Activated CD8-positive, alpha-beta T cell treated with anti-CD3 and anti-CD28 coated beads for 36 hours (primary cell): ENCODE results near the gene KRTAP4-12. TPM values are rescaled to one million over a fixed set of nuclear protein-coding genes. Genes with fewer than 3 reads are reported as not detected.
"Not testable (repeated sequence)": the region's sequence is repeated elsewhere in the genome, so short reads cannot be mapped to it uniquely, and the experiment has no call there.

Experiments
- ATAC-seq: fragments of 200-7000 bp; cut with Tn5 transposase; one replicate; pipeline ENCODE4 v1.10.0; 2021; ENCODE audit warnings: mild to moderate bottlenecking, moderate library complexity
- CTCF ChIA-PET: fragments of 350-600 bp; sonication (Branson Sonifier 250); formaldehyde crosslinking; loops from one replicate; lab custom pipeline; 2021; ENCODE audit warnings: antibody characterized with exemption; lab: Charles Lee
- POLR2A ChIA-PET: fragments of 350-600 bp; sonication (Branson Sonifier 250); formaldehyde crosslinking; loops from one replicate; lab custom pipeline; 2021; ENCODE audit warnings: antibody characterized with exemption; lab: Charles Lee
- DNase-seq: peaks from one replicate; pipeline ENCODE4 v3.0.0-alpha.2; 2020
- H3K27ac Mint-ChIP-seq: one replicate; pipeline ENCODE4 v1.8.0; 2021; ENCODE audit warnings: mild to moderate bottlenecking, mixed read lengths
- H3K27me3 Mint-ChIP-seq: one replicate; pipeline ENCODE4 v1.8.0; 2021; ENCODE audit warnings: mixed read lengths
- H3K36me3 Mint-ChIP-seq: one replicate; pipeline ENCODE4 v1.8.0; 2021; ENCODE audit warnings: low read depth, mixed read lengths
- H3K4me1 Mint-ChIP-seq: one replicate; pipeline ENCODE4 v1.8.0; 2021; ENCODE audit warnings: low read depth, mixed read lengths
- H3K4me3 Mint-ChIP-seq: one replicate; pipeline ENCODE4 v1.8.0; 2021; ENCODE audit warnings: mild to moderate bottlenecking, moderate library complexity, mixed read lengths
- H3K9me3 Mint-ChIP-seq: one replicate; pipeline ENCODE4 v1.8.0; 2021; ENCODE audit warnings: mixed read lengths
- intact Hi-C: fragments of 100-400 bp; cut with micrococcal nuclease; formaldehyde crosslinking; loops from one replicate; pipeline ENCODE4 v1.10.0; 2022
- total RNA-seq, 2 experiments: library from RNA; stranded (reverse); gene quantifications; one replicate each; pipeline ENCODE4 v1.2.3, GENCODE V29; 2021
- TF ChIP-seq, protein P1 (sequence below): fragments of 200-600 bp; IDR thresholded peaks from one replicate; pipeline ENCODE4 v1.8.0; 2022; ENCODE audit warnings: antibody characterized with exemption, mild to moderate bottlenecking

Gene KRTAP4-12
- total RNA-seq, 2 experiments from 2014 or later = not detected

GRCh38 chr17:41133880-41134735, 10.1 kb upstream of the KRTAP4-12 start:
- POLR2A ChIA-PET = no interaction called here

GRCh38 chr17:41131979-41132378, 8.0 kb upstream of the KRTAP4-12 start:
- Mint-ChIP-seq H3K4me1 (peaks cover 32% of the 10 kb centered on the region), H3K27me3 (no peaks in the 10 kb centered on the region), H3K4me3 (no peak overlapping the region), H3K9me3 (peaks cover 4% of the 10 kb centered on the region), H3K36me3 (no peaks in the 10 kb centered on the region), H3K27ac (no peak overlapping the region)
- no peak for DNase-seq
- TF ChIP-seq, protein P1, sequence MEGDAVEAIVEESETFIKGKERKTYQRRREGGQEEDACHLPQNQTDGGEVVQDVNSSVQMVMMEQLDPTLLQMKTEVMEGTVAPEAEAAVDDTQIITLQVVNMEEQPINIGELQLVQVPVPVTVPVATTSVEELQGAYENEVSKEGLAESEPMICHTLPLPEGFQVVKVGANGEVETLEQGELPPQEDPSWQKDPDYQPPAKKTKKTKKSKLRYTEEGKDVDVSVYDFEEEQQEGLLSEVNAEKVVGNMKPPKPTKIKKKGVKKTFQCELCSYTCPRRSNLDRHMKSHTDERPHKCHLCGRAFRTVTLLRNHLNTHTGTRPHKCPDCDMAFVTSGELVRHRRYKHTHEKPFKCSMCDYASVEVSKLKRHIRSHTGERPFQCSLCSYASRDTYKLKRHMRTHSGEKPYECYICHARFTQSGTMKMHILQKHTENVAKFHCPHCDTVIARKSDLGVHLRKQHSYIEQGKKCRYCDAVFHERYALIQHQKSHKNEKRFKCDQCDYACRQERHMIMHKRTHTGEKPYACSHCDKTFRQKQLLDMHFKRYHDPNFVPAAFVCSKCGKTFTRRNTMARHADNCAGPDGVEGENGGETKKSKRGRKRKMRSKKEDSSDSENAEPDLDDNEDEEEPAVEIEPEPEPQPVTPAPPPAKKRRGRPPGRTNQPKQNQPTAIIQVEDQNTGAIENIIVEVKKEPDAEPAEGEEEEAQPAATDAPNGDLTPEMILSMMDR = no peak
- intact Hi-C loops = no loop called here
- ATAC-seq = no peak
- ChIA-PET CTCF (interaction anchor here (1.5 kb wide), 1 partner anchor 190 kb away, joined by 4 read pairs; no protein-coding TSS in a partner anchor), POLR2A (no interaction called here)

More at GRCh38 chr17:41133880-41134735, 10.1 kb upstream of the KRTAP4-12 start:
- Mint-ChIP-seq H3K4me3 (no peak overlapping the region), H3K36me3 (no peaks in the 10 kb centered on the region), H3K9me3 (peaks cover 8% of the 10 kb centered on the region), H3K27me3 (no peaks in the 10 kb centered on the region), H3K27ac (peak overlapping the region; percentile 51), H3K4me1 (peaks cover 32% of the 10 kb centered on the region)
- intact Hi-C loops = no loop called here
- TF ChIP-seq, protein P1 = no peak
- CTCF ChIA-PET = no interaction called here
- no peak for DNase-seq
- ATAC-seq = no peak

DNA sequence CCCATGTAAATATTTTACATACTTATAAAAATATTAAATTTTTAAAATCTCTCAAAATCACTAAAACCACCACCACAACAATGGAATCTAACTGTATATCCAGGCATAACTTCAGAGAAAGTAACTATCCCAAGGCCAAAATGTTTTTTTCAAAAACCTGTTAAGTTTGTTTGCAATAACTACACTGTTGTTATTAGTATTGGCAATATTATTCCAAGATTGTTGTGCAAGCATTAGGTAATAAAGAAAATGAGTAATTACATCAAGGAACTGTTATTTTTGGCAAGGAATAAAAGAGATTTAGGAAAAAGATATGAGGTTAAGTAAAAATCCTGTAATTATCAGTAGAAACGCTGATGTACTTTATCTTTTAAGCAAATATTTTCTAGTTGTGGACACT, 3.4 kb upstream of the KRTAP4-12 start:
- DNase-seq (no peak), ATAC-seq (no peak)
- ChIA-PET POLR2A (no interaction called here), CTCF (no interaction called here)
- Mint-ChIP-seq H3K4me3 (no peak overlapping the region), H3K27me3 (no peaks in the 10 kb centered on the region), H3K27ac (no peak overlapping the region), H3K4me1 (peaks cover 58% of the 10 kb centered on the region), H3K9me3 (peaks cover 9% of the 10 kb centered on the region), H3K36me3 (no peaks in the 10 kb centered on the region)
- intact Hi-C loops = no loop called here
- TF ChIP-seq, protein P1 = no peak

DNA sequence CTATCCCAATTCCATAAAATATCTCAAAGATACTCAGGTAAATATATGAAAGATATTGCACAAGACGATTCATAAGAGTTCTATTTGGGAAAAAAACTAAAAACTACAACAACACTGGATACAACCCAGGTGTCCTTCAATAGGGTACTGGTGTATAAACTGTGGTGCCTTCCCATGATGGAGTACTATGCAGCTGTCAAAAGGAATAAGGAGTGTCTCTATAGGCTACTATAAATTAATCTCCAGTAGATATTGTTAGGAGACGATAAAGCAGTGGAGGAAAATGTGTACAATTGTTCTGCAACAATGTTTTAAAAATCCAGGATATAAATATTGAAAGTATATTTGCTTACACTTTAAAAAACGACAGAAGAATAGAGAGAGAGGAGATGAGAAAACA, 2.4 kb upstream of the KRTAP4-12 start:
- Mint-ChIP-seq H3K9me3 (peaks cover 11% of the 10 kb centered on the region), H3K36me3 (no peaks in the 10 kb centered on the region), H3K4me3 (no peak overlapping the region), H3K27ac (no peak overlapping the region), H3K4me1 (peaks cover 50% of the 10 kb centered on the region), H3K27me3 (no peaks in the 10 kb centered on the region)
- TF ChIP-seq, protein P1 = no peak
- ATAC-seq (no peak), DNase-seq (no peak)
- CTCF ChIA-PET = no interaction called here
- intact Hi-C loops = no loop called here
- POLR2A ChIA-PET = no interaction called here

DNA sequence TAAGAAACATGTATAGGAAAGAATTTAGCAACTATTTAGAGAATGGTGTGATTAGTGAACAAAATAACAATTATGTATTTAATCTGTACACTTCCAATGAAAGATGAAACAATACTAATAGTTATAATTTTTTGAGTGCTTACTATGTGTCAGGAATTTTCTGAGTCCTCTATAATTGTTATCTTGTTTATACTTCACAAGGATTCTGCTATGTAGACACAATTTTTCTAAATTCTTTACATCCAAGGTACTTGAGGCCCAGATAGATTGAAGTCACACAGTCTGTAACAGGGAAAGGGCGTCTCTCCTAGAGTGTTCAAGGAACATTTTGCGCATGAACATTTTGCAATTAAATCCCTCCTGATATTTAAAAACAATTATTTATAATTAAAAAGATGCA, 1.1 kb upstream of the KRTAP4-12 start:
- no peak overlapping the region for H3K4me3 Mint-ChIP-seq
- H3K9me3 Mint-ChIP-seq = peaks cover 11% of the 10 kb centered on the region
- peaks cover 50% of the 10 kb centered on the region for H3K4me1 Mint-ChIP-seq
- POLR2A ChIA-PET = no interaction called here
- intact Hi-C loops = no loop called here
- H3K27me3 Mint-ChIP-seq = no peaks in the 10 kb centered on the region
- no peak for ATAC-seq
- DNase-seq = no peak
- no peaks in the 10 kb centered on the region for H3K36me3 Mint-ChIP-seq
- H3K27ac Mint-ChIP-seq = no peak overlapping the region
- TF ChIP-seq, protein P1 = no peak
- CTCF ChIA-PET = no interaction called here

GRCh38 chr17:41123292-41123990, 541 bp downstream of the KRTAP4-12 start:
- H3K27ac Mint-ChIP-seq, POLR2A ChIA-PET, H3K9me3 Mint-ChIP-seq, H3K27me3 Mint-ChIP-seq, DNase-seq, CTCF ChIA-PET, intact Hi-C loops, H3K36me3 Mint-ChIP-seq, H3K4me3 Mint-ChIP-seq: not testable (repeated sequence)
- H3K4me1 Mint-ChIP-seq = peaks cover 51% of the 10 kb centered on the region
- peak; percentile 42 for ATAC-seq
